ENCODE results near the gene IL18. TPM values are rescaled to one million over a fixed set of nuclear protein-coding genes. Genes with fewer than 3 reads are reported as not detected.

Gene IL18
- 3.6 TPM in 1 of 2 replicates, not detected in the other for total RNA-seq

DNA sequence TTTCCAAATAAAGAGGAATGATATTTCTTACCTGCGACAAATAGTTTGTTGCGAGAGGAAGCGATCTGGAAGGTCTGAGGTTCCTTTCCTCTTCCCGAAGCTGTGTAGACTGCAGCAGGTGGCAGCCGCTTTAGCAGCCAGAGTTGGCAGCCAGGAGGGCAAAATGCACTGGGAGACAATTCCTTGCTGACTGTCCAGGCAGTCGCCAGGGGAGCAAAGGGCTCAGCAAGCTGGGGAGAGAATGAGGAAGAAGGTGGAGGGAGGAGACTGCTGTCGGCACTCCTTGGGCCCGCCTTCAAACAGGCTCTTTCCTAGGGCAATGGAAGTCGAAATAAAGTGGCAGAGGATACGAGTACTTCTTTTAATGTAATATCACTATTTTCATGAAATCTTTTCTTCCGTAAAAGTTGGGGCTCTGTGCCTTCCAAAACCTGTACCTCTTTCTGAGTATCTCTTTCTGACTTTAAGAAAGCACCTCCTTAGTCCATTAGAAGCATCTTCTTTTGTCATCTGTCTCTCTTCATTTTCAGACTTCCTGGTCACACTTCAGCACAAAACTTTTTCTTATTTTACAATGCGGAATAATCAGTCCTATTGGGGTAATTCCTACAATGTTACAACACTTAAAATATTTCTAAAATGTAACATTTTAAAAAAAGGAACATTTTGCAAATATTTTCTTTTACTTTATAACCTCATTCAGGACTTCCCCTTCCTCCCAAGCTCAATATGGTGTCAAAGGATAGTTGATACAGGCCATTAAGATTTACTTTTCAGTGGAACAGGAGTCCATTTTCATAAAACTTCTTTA lies at the start of gene IL18:
IL18 (minus strand) TSS at position 220 of the 811 bp plus-strand sequence. CDS start 9,041 bp downstream, outside the sequence.

DNA sequence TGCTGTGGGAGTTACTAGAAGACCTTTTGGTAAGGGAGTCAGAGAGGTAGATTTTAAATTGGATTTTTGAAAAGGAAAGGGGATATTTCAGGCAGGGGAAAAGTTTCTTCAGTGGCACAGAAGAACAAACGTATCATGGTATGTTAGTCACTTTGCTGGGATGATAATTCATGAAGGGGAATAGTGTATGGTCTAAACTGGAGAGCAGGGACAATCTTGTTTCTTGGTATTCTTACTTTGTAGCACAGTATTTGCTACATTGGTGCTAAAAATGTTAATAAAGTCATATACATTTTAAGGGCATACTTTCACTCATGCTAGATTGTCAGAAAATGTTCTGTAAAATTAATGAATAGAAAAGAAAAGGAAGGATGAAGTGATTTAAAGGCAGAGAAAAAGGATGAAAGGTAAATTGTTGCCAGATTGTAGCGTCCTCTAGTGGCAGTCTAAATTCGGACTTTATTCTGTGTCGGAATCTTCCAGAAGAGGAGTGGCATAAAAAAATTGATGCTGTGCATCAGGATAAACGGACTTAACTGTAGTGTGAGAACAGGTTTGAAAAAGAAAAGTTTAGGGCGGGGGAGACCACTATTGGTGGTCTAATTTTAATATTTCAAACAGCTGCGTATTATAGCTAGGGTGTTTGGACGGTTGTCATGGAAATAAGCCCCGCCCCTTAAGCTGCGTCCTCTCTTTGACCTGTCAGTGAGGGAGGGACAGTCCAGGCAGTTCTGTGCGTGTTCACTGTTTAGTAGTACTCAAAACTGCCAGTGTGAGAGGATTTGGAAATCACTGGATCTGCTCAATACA lies 11.1 kb upstream of the IL18 start, which contains the start of gene BCO2:
BCO2 (plus strand) TSS at position 724 of the 810 bp plus-strand sequence. CDS start 90 bp downstream, outside the sequence.

GRCh38 chr11:112167145-112167544 lies 3.3 kb upstream of the IL18 start, which contains the start of gene TEX12:
Gene TEX12 (plus strand): TSS chr11:112167372. CDS start chr11:112169269, 1,897 bp downstream.

Other genes starting within 250 kb of the IL18 start
- 0.65 and 4.3 TPM in 2 replicates for gene C11orf52, start 245.2 kb downstream of the IL18 start, total RNA-seq
- 12.5 and 15.2 TPM in 2 replicates for gene DIXDC1, start 226.8 kb downstream of the IL18 start, total RNA-seq
- 29.1 and 30.5 TPM in 2 replicates for gene DLAT, start 138.7 kb downstream of the IL18 start, total RNA-seq
- gene PIH1D2, start 90.1 kb downstream of the IL18 start, total RNA-seq = 0.18 and 0.32 TPM in 2 replicates
- 13.9 and 14.7 TPM in 2 replicates for gene NKAPD1, start 89.8 kb downstream of the IL18 start, total RNA-seq
- gene TIMM8B, start 77.3 kb downstream of the IL18 start, total RNA-seq = 56.1 and 59.9 TPM in 2 replicates
- gene SDHD, start 77.2 kb downstream of the IL18 start, total RNA-seq = 85.4 and 87.9 TPM in 2 replicates
- not detected in 2 replicates for gene TEX12, start 3.3 kb upstream of the IL18 start, total RNA-seq
- gene BCO2, start 11.4 kb upstream of the IL18 start, total RNA-seq = 0.72 and 1.8 TPM in 2 replicates
- gene PTS, start 62.3 kb upstream of the IL18 start, total RNA-seq = 21.5 and 26.6 TPM in 2 replicates
- gene PLET1, start 96.8 kb upstream of the IL18 start, total RNA-seq = not detected in 2 replicates